Activated CD4-positive, alpha-beta T cell treated with anti-CD3 and anti-CD28 coated beads, Interleukin-2, Interleukin-4, amounts not matched to agents 100 ng/mL and 50 ng/mL, durations not matched to agents 16 hours and 8 hours (primary cell): Measurements from ENCODE around the gene TMIGD3.

Source experiments
- DNase-seq: peaks from one replicate; pipeline ENCODE4 v3.0.0-alpha.2; 2020; ENCODE audit warnings: low spot score

TMIGD3 gene

DNA sequence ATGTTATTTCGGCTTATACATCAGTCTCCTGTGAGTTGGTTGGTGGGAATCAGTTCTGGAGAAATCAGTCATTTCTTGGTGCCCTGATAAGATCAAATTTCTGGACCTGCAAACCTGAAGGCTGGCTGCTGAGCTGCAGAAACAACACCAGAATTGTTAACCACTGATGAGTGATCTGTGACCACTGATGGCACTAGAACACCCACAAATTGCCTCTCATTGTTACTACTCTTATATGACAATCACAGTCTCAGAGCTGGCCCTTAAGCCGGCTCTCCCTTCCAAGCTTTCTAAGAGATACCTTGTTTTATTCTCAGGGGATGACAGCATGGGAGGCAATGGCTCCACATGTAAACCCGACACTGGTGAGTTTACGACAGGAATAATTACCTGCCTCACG, 27.7 kb downstream of the TMIGD3 start:
- peak; percentile 91 for DNase-seq

DNA sequence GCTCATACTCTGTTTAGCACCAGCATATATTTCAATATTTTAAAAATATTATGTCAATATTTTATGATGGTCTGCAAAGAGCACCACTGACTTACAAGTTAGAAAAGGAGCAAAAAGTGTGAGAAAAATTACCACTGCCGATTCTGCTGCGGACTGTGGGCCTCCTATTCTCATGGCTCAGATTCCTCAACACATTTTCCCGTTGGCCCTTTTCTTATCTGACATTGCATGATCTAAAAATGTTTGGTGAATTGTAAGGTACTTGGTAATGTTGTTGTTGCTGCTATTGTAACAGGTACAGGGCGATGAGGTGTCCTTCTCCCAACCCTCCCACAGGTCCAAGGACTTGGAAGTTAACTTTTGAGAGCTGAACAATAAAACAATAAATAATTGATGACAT, 28.9 kb downstream of the TMIGD3 start:
- DNase-seq = no peak

DNA sequence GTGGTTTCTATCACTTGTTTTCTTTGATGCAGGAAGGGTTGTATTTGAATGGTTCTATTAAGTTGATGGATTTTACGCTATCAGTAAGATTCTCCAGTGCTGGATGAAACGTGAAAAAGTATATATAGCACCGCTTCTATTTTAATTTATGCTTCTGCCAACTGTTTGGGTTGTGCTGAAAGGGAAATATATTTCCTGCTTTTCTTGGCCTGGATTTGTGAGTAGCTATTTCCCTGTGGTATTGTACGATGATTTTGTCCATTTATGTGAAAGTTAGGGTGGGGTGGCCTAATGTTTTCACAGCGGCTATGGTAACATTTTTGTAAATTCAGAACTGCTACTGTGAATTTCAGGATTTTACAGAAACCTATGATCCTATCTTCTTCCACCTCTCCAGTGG, 29.3 kb downstream of the TMIGD3 start:
- no peak for DNase-seq

DNA sequence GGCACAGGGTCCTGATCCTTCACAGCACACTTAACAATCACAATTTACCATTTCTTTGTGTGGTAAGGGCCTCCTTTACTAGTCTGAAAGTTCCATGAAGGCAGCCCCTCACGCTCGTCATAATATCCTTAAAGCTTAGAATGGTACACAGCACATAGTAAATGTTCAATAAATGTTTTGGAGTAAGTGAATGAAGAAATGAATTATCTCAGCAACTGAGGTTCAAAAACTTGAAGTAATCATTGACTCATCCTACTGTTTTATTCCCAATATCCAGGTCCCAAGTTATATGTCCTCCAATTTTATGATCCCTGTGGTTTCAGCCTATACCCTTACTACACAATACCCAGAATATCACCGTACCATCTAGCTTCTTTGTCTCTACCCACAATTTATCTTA, 31.9 kb downstream of the TMIGD3 start:
- no peak for DNase-seq

DNA sequence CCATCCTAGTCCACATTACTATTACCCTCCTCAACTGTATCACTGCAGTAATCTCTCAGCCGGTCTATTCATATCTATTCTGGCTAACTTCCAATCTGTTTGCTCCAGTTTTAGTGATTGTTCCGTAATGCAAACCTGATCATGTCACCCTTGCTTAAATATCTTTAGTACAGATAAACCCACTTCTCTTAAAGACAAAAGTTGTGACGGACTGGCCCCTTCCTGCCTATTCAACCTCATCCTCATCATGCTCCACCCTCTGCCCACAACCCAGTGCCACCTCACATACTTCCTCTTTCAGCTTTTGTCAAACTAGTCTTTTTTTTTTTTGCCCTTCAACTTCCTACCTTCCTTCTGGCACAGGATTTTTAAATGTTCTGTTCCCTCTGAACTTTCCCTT, 32.4 kb downstream of the TMIGD3 start:
- DNase-seq = peak; percentile 80

DNA sequence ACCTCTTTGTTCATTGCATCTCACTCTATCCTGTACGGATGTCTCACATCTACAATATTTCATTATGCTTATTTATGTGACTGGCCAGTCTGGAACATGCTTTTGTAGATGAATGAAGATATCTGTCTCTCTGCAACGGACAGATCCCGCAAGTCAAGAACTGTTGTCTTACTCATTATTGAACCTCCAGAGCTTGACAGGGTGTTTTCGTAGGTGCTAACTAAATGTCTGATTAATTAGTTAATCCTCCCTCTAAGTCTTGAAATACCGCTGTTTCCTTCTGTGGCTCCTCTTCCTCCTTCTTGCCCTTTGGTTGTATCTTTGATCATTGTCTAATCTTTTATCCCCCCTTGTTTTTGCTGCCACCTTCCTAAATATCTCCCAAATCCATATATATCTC, 32.8 kb downstream of the TMIGD3 start:
- no peak for DNase-seq

DNA sequence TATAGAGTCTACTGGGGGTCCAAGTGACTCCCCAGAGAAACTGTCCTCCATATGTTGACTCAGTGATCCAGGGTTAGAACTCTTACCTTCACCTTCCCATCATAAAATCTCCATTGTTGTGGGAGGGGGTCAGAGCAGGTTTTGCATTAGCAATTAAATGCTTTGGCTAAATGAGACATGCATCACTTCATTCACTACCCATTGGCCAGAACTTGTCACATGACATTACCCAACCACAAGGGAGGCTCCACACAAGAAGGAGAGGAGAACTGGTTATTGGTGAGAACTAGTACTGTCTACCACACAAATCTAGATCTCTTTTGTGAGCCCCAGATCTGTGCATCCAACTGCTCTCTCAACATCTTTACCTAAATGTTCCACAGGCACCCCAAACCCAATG, 33.9 kb downstream of the TMIGD3 start:
- no peak for DNase-seq

DNA sequence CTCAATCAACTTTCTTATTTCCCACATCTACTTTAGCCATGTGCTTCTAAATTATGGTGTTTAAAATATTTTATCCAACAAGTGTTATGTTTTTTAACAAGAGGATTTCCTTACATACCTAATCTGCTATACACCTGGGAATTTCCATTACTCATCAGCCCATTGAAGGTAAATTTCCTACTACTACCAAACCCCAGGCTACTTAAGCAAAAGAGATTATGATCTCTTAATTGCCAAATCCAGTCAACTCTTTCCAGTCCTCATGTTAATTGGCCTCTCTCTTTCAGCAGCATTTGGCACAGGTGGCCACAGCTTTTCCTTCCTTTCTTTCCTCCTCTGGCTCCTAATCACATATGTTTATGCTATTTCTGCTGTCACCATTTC, 34.7 kb downstream of the TMIGD3 start:
- DNase-seq = no peak

DNA sequence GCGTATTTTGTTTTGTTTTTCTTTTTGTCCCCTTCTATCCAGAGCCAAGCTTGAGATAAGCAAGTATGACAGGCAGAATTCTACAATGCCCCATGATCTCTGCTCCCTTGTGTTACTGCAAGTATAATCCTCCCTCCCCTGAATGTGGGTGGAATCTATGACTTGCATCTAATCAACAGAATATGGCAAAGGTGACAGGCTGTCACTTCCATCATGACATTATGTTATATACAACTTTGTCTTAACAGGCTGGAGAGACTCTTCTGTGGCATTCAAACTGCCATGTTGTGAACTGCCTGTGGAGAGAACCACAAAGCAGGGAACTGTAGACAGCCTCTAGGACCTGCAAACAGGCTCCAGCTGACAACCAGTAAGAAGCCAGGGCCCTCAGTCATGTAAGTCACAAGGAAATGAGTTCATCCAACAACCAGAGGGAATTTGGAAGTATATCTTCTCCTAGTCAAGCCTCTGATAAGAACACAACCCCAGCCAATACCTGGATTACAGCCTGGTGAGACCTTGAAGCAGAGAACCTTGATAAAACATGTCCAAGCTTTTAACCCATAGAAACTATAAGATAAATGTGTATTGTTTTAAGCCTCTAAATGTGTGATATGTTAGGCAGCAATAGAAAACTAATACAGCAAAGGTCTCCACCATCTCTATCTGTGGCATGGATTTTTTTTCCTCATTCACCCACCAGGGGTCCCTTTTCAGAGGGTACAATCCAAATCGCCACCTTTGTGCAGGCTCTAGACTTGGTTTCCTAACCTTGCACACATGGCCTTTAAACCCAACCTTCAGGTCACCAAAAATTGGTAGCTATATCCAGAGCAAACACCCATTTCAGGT, 35.3 kb downstream of the TMIGD3 start:
- DNase-seq = no peak

DNA sequence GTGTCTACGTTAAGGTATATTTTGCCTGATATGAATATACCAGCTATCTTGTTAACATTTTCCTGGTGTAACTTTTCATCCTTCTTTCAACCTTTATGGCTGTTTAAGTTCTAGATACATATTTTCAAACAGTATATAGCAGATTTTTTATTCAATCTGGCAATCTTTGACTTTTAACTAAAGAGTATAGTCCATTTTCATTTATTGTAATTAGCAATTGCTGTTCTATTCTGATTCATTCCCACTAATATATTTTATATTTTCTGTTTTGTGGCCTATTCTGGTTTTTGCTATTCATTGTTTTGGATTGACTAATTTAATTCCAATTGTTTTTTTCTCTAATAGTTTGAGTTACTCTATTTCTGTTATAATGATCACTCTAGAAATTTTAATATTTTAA, 37.0 kb downstream of the TMIGD3 start:
- DNase-seq = no peak

DNA sequence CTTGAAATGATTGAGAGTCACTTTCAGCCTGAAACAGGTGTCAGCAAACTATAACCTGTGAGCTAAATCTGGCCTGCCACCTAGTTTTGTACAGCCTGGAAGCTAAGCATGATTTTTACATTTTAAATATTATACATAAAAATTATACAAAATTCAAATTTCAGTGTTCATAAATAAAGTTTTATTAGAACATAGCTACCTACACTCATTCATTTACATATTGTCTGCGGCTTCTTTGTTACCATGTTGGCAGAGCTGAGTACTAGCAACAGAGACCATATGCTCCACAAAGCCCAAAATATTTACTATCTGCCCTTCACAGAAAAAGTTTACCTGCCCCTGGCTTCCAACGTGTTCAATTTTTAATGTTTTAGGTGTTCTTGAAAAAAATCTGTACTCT, 37.7 kb downstream of the TMIGD3 start:
- DNase-seq = no peak

DNA sequence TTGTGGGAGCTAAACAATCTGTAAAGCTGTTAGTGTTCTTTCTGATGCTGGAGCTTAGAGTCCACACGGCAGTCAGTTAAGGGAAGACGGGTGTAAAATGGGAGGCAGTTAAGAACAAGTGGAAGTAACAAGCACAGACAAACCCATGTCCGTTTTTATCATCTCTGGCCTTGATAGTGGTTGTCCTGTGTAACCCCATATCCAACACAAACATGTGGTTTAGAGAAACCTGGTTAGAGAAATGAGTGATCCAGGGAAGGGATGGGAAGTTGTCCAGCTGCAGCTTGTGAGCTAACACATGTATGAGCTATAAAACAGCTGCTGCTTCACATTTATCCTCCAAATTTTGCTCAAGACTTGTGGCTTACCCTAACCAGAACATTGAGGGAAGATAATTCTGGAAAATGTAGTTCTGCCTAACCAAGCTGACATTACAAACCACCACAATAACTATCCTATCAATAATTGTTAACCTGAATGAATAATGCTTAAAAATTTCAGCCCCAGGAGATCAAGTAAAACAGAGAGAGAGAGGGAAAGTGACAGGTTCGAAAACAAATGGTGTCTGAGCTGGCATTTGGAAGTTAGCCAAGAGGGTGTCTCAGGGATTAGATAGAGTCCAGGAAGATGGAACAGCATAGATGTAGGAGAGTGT, 40.3 kb downstream of the TMIGD3 start:
- DNase-seq = no peak

DNA sequence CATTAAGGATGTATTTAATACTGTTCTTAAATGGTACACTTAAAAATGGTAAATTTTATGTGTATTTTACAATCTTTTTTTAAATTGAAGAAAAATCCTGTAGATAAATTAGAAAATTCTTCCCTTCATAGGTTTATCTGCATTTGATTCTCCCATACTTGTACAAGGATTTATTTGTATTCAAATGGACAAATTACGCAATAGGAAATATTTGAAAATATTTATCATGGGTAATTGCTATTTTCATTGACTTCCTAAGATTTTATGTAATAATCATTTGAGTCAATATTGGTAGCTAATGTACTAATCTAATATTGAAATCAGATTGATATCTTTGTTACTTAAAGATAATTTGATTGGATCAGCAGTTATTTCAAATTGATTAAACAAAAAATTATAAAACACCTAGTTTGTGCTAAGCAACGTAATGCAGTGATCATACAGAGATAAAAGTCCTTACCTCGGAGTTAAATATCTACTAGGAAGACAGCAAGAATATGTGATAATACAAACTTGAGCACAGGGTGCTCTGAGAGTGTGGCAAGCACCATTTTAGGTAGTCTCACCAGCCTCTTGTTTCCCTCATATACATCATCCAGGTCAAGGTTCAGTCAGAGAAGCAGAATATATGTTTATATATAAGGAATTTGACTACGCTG, 40.9 kb downstream of the TMIGD3 start:
- no peak for DNase-seq

DNA sequence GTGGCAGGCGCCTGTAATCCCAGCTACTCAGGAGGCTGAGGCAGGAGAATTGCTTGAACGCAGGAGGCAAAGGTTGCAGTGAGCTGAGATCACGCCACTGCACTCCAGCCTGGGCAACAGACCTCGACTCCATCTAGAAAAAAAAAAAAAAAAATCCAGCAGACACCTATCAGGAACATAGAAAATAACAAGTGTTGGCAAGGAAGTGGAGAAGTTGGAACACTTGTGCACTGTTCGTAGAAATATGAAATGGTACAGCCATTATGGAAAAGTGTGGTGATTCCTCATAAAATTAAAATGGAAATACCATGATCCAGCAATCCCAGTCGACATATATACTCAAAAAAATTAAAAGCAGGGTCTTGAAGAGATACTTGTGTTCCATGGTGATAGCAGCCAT, 41.7 kb downstream of the TMIGD3 start:
- DNase-seq = no peak

DNA sequence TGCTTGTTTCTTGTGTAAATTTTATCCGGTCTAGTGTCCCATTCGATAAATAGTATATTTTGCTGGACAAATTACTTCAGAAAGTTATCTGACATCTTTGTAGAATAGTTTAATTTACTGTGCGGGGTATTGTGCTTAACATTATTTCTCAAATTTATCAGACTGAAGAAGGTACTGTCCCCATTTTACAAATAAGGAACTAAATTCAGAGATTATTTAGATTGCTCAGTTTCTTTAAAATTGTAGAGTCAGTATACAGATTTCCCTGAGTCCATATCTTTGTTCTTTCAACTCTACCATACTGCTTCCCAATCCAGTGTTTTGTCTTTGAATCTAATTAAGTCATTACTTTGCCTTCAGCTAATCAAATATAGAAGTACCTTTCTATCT, 47.8 kb downstream of the TMIGD3 start:
- DNase-seq = no peak

DNA sequence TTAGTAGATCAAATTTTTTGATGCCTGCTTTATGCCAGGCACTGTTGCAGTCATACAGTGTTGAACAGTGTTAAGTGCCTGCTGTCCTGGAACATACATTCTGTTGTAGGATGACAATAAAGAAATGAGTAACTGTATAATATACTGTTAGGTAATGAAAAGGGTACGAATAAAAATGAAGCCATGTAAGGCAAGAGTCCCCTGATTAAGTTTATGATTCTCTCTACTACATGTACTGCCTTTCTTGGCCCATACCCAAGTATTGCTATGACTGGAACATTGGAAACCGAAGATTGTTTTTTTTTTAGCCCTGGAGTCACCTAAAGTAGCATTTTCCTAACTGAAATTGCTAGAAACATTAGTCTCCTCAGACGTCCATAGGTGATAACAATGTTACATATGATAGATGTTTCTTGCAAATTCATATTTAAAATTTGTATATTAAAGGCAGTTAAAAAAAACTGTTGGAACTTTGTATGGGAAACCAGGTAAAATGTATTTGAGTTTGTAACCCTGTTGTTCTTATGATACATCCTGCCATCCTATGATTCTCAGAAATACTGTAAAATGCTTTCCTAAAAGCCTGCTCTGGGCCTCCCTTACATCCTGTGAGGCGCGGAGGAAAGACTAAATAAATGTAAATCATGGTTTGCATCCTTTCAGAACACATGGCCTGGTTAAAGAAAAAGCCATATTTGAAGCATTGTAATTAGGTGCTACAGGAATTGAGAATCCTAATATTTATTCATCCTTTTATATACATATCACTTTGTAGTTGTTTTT, 48.4 kb downstream of the TMIGD3 start:
- DNase-seq = peak; percentile 61

DNA sequence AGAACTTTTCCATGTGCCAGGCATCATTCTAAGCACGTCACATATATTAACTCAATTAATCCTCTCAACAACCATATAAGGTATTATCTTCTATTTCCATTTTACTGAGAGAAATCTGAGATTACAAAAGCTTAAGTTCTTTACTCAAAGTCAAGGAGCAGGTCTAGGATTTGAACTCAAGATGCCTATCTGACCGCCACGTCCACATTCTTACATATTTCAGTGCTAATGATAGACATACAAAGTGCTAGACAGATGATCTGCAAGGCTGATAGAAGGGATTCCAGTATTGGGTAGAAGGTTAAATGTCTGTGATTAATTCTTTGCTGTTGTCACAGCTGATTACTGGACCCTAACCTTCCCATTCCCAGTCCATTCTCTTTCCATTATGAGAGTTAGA, 49.7 kb downstream of the TMIGD3 start:
- DNase-seq = no peak

DNA sequence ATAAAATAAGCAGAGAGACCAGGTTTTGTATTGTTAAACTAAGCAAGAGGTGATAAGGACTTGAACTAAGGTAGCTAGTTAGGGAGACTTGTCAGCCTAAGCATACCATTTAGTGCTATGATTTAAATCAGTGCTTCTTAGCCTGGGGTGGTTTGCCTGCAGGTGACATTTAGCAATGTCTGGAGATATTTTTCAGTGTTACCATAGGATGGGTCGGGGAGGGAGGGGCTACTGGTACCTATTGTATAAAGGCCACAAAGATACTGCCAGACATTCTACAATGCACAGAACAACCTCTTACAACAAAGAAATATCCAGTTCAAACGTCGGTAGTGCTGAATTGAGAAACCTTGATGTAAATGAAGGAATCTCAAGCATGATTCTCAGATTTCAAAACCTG, 50.9 kb downstream of the TMIGD3 start:
- no peak for DNase-seq

DNA sequence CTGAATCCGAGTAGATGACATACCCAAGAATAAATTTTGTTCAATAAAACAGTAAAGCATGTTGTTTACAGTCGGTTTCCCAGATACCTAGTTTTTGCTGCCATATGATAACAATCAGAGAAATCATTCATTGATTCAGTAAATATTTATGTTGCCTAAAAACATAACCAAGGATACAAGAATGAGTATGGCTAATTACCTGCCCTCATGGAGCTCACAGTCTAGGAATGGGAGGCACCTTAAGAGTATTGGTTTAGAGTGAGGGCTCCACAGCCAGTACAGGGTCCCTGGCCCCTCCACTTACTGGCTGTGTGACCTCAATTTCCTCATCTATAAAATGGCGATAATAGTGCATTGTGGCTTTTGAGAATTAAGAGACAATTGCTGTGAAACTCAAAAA, 53.2 kb downstream of the TMIGD3 start:
- DNase-seq = no peak

DNA sequence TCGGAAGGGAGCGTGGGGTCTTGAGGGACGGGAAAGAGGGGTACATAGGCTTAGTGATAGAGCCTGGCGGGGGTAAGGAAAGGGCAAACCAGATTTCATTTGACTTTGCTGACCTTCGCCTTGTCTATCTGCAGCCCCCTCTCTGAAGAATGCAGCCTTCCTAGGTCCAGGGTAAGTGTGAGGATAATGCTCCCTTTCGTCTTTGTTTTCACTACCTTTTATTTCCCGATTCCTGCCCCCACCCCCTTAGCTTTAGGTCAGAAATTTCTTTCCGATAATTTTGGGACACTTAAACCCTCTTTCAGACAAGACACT, 53.8 kb downstream of the TMIGD3 start:
- DNase-seq = no peak

DNA sequence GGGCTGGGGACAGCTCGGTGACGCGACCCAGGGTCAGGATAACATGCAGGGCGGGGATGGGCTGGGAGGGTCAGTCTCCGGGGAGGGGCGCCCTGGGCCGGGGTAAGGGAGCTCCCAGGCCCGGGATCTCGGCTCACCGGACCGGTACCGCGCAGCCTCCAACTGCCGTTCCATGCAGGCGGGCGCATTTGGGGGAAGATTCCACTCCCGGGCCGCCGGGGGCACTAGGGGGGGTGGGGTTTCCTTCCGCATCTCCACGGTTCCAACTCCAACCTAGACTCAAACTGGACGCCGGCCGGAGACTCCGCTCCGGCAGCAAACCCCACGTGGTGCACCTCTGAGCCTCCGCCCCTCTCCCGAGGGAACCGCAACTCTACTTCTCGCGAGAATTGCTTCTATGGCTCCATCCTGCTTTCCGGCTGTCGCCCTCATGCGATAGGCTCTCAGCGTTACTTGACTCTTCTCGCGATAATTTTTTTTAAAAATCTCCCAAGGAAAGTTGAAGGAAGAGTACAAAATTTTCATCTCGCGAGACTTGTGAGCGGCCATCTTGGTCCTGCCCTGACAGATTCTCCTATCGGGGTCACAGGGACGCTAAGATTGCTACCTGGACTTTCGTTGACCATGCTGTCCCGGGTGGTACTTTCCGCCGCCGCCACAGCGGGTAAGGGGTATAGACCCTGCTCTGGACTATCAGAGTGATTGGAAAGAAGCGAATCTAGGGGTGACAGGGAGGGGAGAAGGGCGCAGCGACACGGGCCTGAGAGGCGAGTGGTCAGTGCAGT, 54.3 kb downstream of the TMIGD3 start, which contains the start of the genes ATP5PB and WDR77:
Gene ATP5PB, plus strand, starts transcription at position 547 of the 785 bp plus-strand sequence. Its CDS starts 78 bp downstream, at position 625.
Gene WDR77, minus strand, starts transcription at position 339 of the 785 bp plus-strand sequence. Its CDS starts 87 bp downstream, at position 252.
- DNase-seq = peak; percentile 99

DNA sequence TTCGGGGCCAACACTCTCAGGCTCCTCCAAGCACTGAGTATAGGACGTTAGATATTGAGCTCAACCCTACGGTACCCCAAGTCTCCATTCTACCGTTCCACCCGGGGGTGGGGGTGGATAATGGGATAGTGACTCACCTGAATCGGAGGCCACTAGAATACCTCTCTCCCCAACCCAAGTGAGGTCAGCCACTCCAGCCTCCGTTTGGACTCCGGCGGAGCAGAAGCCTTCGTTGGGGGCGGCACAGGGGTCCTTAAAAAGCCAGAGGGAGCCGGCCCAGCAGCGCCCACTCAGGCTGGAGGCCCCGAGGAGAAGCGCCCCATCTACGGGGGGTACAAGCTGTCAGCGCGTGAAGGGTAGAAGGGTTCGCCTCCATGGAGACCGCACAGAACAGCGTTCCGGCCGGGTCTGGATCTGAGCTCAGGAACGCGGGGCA, 54.9 kb downstream of the TMIGD3 start:
- DNase-seq = no peak
